A673 (cell line): ENCODE results near the gene PTTG2. TPM values are rescaled to one million over a fixed set of nuclear protein-coding genes. Genes with fewer than 3 reads are reported as not detected.

ENCODE experiments used
- BruUV-seq: library from RNA; stranded (reverse); fragments of 400-500 nt; replicated peaks from 2 replicates; lab custom pipeline; 2021; lab: Mats Ljungman, UMichigan
- CTCF ChIA-PET: fragments of 300-600 bp; sonication (Branson Sonifier 250); formaldehyde crosslinking; loops from one replicate; lab custom pipeline; 2022; ENCODE audit warnings: antibody characterized with exemption; lab: Charles Lee
- POLR2A ChIA-PET: fragments of 300-600 bp; sonication (Branson Sonifier 250); formaldehyde crosslinking; loops from one replicate; lab custom pipeline; 2022; ENCODE audit warnings: antibody characterized with exemption; ENCODE audit not compliant: low non-redundant PET; lab: Charles Lee
- DNase-seq: peaks from one replicate; pipeline ENCODE4 v3.0.0-alpha.2; 2015; ENCODE audit warnings: low spot score
- H3K27ac ChIP-seq: fragments of 200-600 bp; sonication (generic); 2 replicates; pipeline ENCODE4 v1.5.1; 2016; ENCODE audit warnings: mixed run types, low read depth, mild to moderate bottlenecking, mixed read lengths, antibody characterized with exemption, low read length; ENCODE audit not compliant: poor library complexity, severe bottlenecking
- H3K27me3 ChIP-seq: fragments of 200-600 bp; sonication (generic); replicated peaks from 2 replicates; pipeline ENCODE4 v1.6.1; 2017; ENCODE audit warnings: mixed run types, low read depth, mild to moderate bottlenecking, mixed read lengths, antibody characterized with exemption, low read length; ENCODE audit not compliant: insufficient read depth, poor library complexity
- H3K36me3 ChIP-seq: fragments of 200-600 bp; sonication (generic); 2 replicates; pipeline ENCODE4 v1.6.1; 2016; ENCODE audit warnings: mixed run types, mild to moderate bottlenecking, mixed read lengths, antibody characterized with exemption, low read length; ENCODE audit not compliant: insufficient read depth, poor library complexity, severe bottlenecking
- H3K4me1 ChIP-seq: fragments of 200-600 bp; sonication (generic); 2 replicates; pipeline ENCODE4 v1.6.1; 2017; ENCODE audit warnings: mixed run types, mild to moderate bottlenecking, mixed read lengths, antibody characterized with exemption, low read length; ENCODE audit not compliant: insufficient read depth, poor library complexity, severe bottlenecking
- H3K4me3 ChIP-seq: fragments of 200-600 bp; sonication (generic); 2 replicates; pipeline ENCODE4 v1.5.1; 2016; ENCODE audit warnings: low read depth, mixed run types, mild to moderate bottlenecking, mixed read lengths, low read length; ENCODE audit not compliant: poor library complexity, severe bottlenecking
- H3K9me3 ChIP-seq: fragments of 200-600 bp; sonication (generic); 2 replicates; pipeline ENCODE4 v1.6.1; 2016; ENCODE audit warnings: mixed run types, low read depth, mild to moderate bottlenecking, mixed read lengths, antibody characterized with exemption, low read length; ENCODE audit not compliant: poor library complexity, severe bottlenecking
- EZH2 ChIP-seq: fragments of 200-600 bp; sonication (generic); IDR thresholded peaks from 2 replicates; pipeline ENCODE4 v1.6.1; 2017; ENCODE audit warnings: borderline replicate concordance, low read depth, mild to moderate bottlenecking, mixed read lengths, antibody characterized with exemption, low read length; ENCODE audit not compliant: poor library complexity, severe bottlenecking
- intact Hi-C: fragments of 100-400 bp; cut with micrococcal nuclease; formaldehyde crosslinking; loops from one replicate; pipeline ENCODE4 v1.10.0; 2022; ENCODE audit not compliant: unreplicated experiment
- total RNA-seq: library from RNA; stranded (reverse); gene quantifications from 2 replicates; pipeline ENCODE4 v1.2.3, GENCODE V29; 2021
- TF ChIP-seq, protein P1 (sequence below): fragments of 300-800, 200-600 bp; sonication (generic); conservative IDR thresholded peaks from 2 replicates; pipeline ENCODE4 v1.5.1; 2017; ENCODE audit warnings: low read depth, mild to moderate bottlenecking, antibody characterized with exemption, low read length, moderate library complexity, mixed read lengths

PTTG2 gene
- total RNA-seq, 1 experiment from 2014 or later: not detected

- no peaks in the 10 kb centered on the region for H3K27me3 ChIP-seq
- H3K9me3 ChIP-seq: no peaks in the 10 kb centered on the region
- no peak overlapping the region for H3K27ac ChIP-seq
- intact Hi-C loops: no loop called here
- ChIA-PET CTCF (no interaction called here), POLR2A (no interaction called here)
- no peak for TF ChIP-seq EZH2
- TF ChIP-seq, protein P1, sequence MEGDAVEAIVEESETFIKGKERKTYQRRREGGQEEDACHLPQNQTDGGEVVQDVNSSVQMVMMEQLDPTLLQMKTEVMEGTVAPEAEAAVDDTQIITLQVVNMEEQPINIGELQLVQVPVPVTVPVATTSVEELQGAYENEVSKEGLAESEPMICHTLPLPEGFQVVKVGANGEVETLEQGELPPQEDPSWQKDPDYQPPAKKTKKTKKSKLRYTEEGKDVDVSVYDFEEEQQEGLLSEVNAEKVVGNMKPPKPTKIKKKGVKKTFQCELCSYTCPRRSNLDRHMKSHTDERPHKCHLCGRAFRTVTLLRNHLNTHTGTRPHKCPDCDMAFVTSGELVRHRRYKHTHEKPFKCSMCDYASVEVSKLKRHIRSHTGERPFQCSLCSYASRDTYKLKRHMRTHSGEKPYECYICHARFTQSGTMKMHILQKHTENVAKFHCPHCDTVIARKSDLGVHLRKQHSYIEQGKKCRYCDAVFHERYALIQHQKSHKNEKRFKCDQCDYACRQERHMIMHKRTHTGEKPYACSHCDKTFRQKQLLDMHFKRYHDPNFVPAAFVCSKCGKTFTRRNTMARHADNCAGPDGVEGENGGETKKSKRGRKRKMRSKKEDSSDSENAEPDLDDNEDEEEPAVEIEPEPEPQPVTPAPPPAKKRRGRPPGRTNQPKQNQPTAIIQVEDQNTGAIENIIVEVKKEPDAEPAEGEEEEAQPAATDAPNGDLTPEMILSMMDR: no peak
- no TSS peak for BruUV-seq
- H3K4me1 ChIP-seq: peaks cover 8% of the 10 kb centered on the region
- no peaks in the 10 kb centered on the region for H3K36me3 ChIP-seq
- H3K4me3 ChIP-seq: no peak overlapping the region
- DNase-seq: no peak
Measured at GRCh38 chr4:37980246-37980645, 20.0 kb downstream of the PTTG2 start.

GRCh38 chr4:37981425-37981824 is 21.2 kb downstream of the PTTG2 start:
- DNase-seq: no peak
- H3K36me3 ChIP-seq: no peaks in the 10 kb centered on the region
- ChIA-PET CTCF (no interaction called here), POLR2A (no interaction called here)
- no peak for TF ChIP-seq EZH2
- TF ChIP-seq, protein P1: no peak
- H3K4me3 ChIP-seq: no peak overlapping the region
- BruUV-seq: no TSS peak
- no peak overlapping the region for H3K27ac ChIP-seq
- intact Hi-C loops: no loop called here
- peaks cover 17% of the 10 kb centered on the region for H3K4me1 ChIP-seq
- H3K27me3 ChIP-seq: no peaks in the 10 kb centered on the region
- H3K9me3 ChIP-seq: no peaks in the 10 kb centered on the region

GRCh38 chr4:37981844-37982720 is 21.9 kb downstream of the PTTG2 start:
- intact Hi-C loops: no loop called here
- ChIA-PET CTCF (no interaction called here), POLR2A (no interaction called here)
- BruUV-seq: no TSS peak
- no peak for DNase-seq
- no peak for TF ChIP-seq EZH2
- TF ChIP-seq, protein P1: no peak
- Histone ChIP-seq H3K27ac (no peak overlapping the region), H3K9me3 (no peaks in the 10 kb centered on the region), H3K4me3 (no peak overlapping the region), H3K27me3 (no peaks in the 10 kb centered on the region), H3K4me1 (peaks cover 17% of the 10 kb centered on the region), H3K36me3 (no peaks in the 10 kb centered on the region)
